Activated CD4-positive, alpha-beta T cell treated with anti-CD3 and anti-CD28 coated beads, Interleukin-2, amount 10 ng/mL, durations not matched to agents 7 days and 5 days (primary cell): Measurements from ENCODE around the gene LLGL2. TPM values are rescaled to one million over a fixed set of nuclear protein-coding genes. Genes with fewer than 3 reads are reported as not detected.

Experiments used
- CTCF ChIA-PET: fragments of 350-600 bp; sonication (Branson Sonifier 250); formaldehyde crosslinking; loops from one replicate; lab custom pipeline; 2021; ENCODE audit warnings: antibody characterized with exemption; lab: Charles Lee
- POLR2A ChIA-PET: fragments of 350-600 bp; sonication (Branson Sonifier 250); formaldehyde crosslinking; loops from one replicate; lab custom pipeline; 2021; ENCODE audit warnings: antibody characterized with exemption; lab: Charles Lee
- DNase-seq: peaks from one replicate; pipeline ENCODE4 v3.0.0-alpha.2; 2020
- H3K27ac Mint-ChIP-seq: one replicate; pipeline ENCODE4 v1.8.0; 2021; ENCODE audit warnings: mild to moderate bottlenecking, moderate library complexity, mixed read lengths
- H3K27me3 Mint-ChIP-seq: one replicate; pipeline ENCODE4 v1.8.0; 2021; ENCODE audit warnings: mixed read lengths
- H3K36me3 Mint-ChIP-seq: one replicate; pipeline ENCODE4 v1.8.0; 2021; ENCODE audit warnings: low read depth, mixed read lengths
- H3K4me1 Mint-ChIP-seq: one replicate; pipeline ENCODE4 v1.8.0; 2021; ENCODE audit warnings: mixed read lengths
- H3K4me3 Mint-ChIP-seq: one replicate; pipeline ENCODE4 v1.8.0; 2021; ENCODE audit warnings: mild to moderate bottlenecking, moderate library complexity, mixed read lengths
- H3K9me3 Mint-ChIP-seq: one replicate; pipeline ENCODE4 v1.8.0; 2021; ENCODE audit warnings: mixed read lengths
- total RNA-seq, 2 experiments: library from RNA; stranded (reverse); gene quantifications; one replicate each; pipeline ENCODE4 v1.2.3, GENCODE V29; 2021

LLGL2 gene
- total RNA-seq, 2 experiments from 2014 or later, result 17.8 to 24.2 TPM

- no peaks in the 10 kb centered on the region for H3K36me3 Mint-ChIP-seq
- no peaks in the 10 kb centered on the region for H3K27me3 Mint-ChIP-seq
- ChIA-PET CTCF (interaction anchor here (0.6 to 1.1 kb wide), 2 partner anchors 24 to 43 kb away, joined by 3 read pairs; no protein-coding TSS in a partner anchor), POLR2A (no interaction called here)
- H3K9me3 Mint-ChIP-seq, result no peaks in the 10 kb centered on the region
- H3K4me3 Mint-ChIP-seq, result no peak overlapping the region
- DNase-seq, result no peak
- H3K27ac Mint-ChIP-seq, result no peak overlapping the region
- H3K4me1 Mint-ChIP-seq, result peaks cover 13% of the 10 kb centered on the region
These were observed 14.7 kb downstream of the LLGL2 start for GRCh38 chr17:75539967-75540729.

GRCh38 chr17:75540923-75541503 is 15.5 kb downstream of the LLGL2 start:
- H3K27me3 Mint-ChIP-seq, result no peaks in the 10 kb centered on the region
- no peak overlapping the region for H3K27ac Mint-ChIP-seq
- POLR2A ChIA-PET, result no interaction called here
- DNase-seq, result no peak
- H3K9me3 Mint-ChIP-seq, result no peaks in the 10 kb centered on the region
- peaks cover 4% of the 10 kb centered on the region for H3K4me1 Mint-ChIP-seq
- no peak overlapping the region for H3K4me3 Mint-ChIP-seq
- no peaks in the 10 kb centered on the region for H3K36me3 Mint-ChIP-seq
- CTCF ChIA-PET, result interaction anchor here (1.1 kb wide), 1 partner anchor 24 kb away, joined by 3 read pairs; no protein-coding TSS in a partner anchor

- Mint-ChIP-seq H3K4me3 (no peak overlapping the region), H3K36me3 (no peaks in the 10 kb centered on the region), H3K27ac (peak overlapping the region; percentile 57), H3K27me3 (no peaks in the 10 kb centered on the region), H3K4me1 (no peaks in the 10 kb centered on the region), H3K9me3 (no peaks in the 10 kb centered on the region)
- ChIA-PET CTCF (interaction anchor here (1.1 to 1.6 kb wide), 4 partner anchors 11 to 63 kb away, joined by 3 to 4 read pairs (median 3); partner anchors contain the start of gene MYO15B), POLR2A (no interaction called here)
- DNase-seq, result no peak
These were observed 16.7 kb downstream of the LLGL2 start for GRCh38 chr17:75542229-75542628.

- DNase-seq, result no peak
- no peaks in the 10 kb centered on the region for H3K27me3 Mint-ChIP-seq
- POLR2A ChIA-PET, result no interaction called here
- no peaks in the 10 kb centered on the region for H3K9me3 Mint-ChIP-seq
- H3K4me1 Mint-ChIP-seq, result no peaks in the 10 kb centered on the region
- H3K4me3 Mint-ChIP-seq, result no peak overlapping the region
- H3K36me3 Mint-ChIP-seq, result no peaks in the 10 kb centered on the region
- CTCF ChIA-PET, result interaction anchor here (1.1 to 1.6 kb wide), 4 partner anchors 10 to 63 kb away, joined by 3 to 4 read pairs (median 3); partner anchors contain the start of gene MYO15B
- peak overlapping the region; percentile 19 for H3K27ac Mint-ChIP-seq
These were observed 17.3 kb downstream of the LLGL2 start for GRCh38 chr17:75542728-75543336.

GRCh38 chr17:75544250-75544649 is 18.8 kb downstream of the LLGL2 start:
- no peaks in the 10 kb centered on the region for H3K36me3 Mint-ChIP-seq
- peaks cover 2% of the 10 kb centered on the region for H3K4me1 Mint-ChIP-seq
- H3K4me3 Mint-ChIP-seq, result no peak overlapping the region
- no peaks in the 10 kb centered on the region for H3K27me3 Mint-ChIP-seq
- ChIA-PET CTCF (interaction anchor here (0.7 to 1.1 kb wide), 3 partner anchors 9 to 28 kb away, joined by 3 read pairs; partner anchors contain the start of gene TSEN54), POLR2A (no interaction called here)
- no peak overlapping the region for H3K27ac Mint-ChIP-seq
- no peaks in the 10 kb centered on the region for H3K9me3 Mint-ChIP-seq
- DNase-seq, result no peak

GRCh38 chr17:75546181-75546580 is 20.7 kb downstream of the LLGL2 start:
- no peak overlapping the region for H3K4me3 Mint-ChIP-seq
- no peaks in the 10 kb centered on the region for H3K36me3 Mint-ChIP-seq
- H3K4me1 Mint-ChIP-seq, result peaks cover 2% of the 10 kb centered on the region
- CTCF ChIA-PET, result no interaction called here
- H3K27me3 Mint-ChIP-seq, result no peaks in the 10 kb centered on the region
- H3K27ac Mint-ChIP-seq, result no peak overlapping the region
- H3K9me3 Mint-ChIP-seq, result no peaks in the 10 kb centered on the region
- POLR2A ChIA-PET, result no interaction called here
- DNase-seq, result no peak

GRCh38 chr17:75547091-75547490 is 21.6 kb downstream of the LLGL2 start:
- Mint-ChIP-seq H3K4me1 (peaks cover 2% of the 10 kb centered on the region), H3K4me3 (no peak overlapping the region), H3K9me3 (no peaks in the 10 kb centered on the region), H3K36me3 (no peaks in the 10 kb centered on the region), H3K27ac (no peak overlapping the region), H3K27me3 (no peaks in the 10 kb centered on the region)
- DNase-seq, result no peak
- CTCF ChIA-PET, result no interaction called here
- POLR2A ChIA-PET, result no interaction called here

GRCh38 chr17:75548813-75549212 is 23.3 kb downstream of the LLGL2 start:
- no peaks in the 10 kb centered on the region for H3K9me3 Mint-ChIP-seq
- no peaks in the 10 kb centered on the region for H3K36me3 Mint-ChIP-seq
- H3K4me1 Mint-ChIP-seq, result peaks cover 2% of the 10 kb centered on the region
- no peak overlapping the region for H3K4me3 Mint-ChIP-seq
- ChIA-PET POLR2A (interaction anchor here (0.7 kb wide), 1 partner anchor 14 kb away, joined by 3 read pairs; no protein-coding TSS in a partner anchor), CTCF (no interaction called here)
- DNase-seq, result no peak
- no peaks in the 10 kb centered on the region for H3K27me3 Mint-ChIP-seq
- H3K27ac Mint-ChIP-seq, result no peak overlapping the region

- no peaks in the 10 kb centered on the region for H3K27me3 Mint-ChIP-seq
- H3K9me3 Mint-ChIP-seq, result no peaks in the 10 kb centered on the region
- H3K36me3 Mint-ChIP-seq, result no peaks in the 10 kb centered on the region
- H3K27ac Mint-ChIP-seq, result no peak overlapping the region
- DNase-seq, result no peak
- H3K4me1 Mint-ChIP-seq, result peaks cover 2% of the 10 kb centered on the region
- ChIA-PET POLR2A (no interaction called here), CTCF (interaction anchor here (0.9 kb wide), 1 partner anchor 19 kb away, joined by 4 read pairs; no protein-coding TSS in a partner anchor)
- H3K4me3 Mint-ChIP-seq, result no peak overlapping the region
These were observed 24.0 kb downstream of the LLGL2 start for GRCh38 chr17:75549246-75550138.

- CTCF ChIA-PET, result interaction anchor here (0.9 to 1.3 kb wide), 2 partner anchors 18 to 70 kb away, joined by 4 to 5 read pairs; no protein-coding TSS in a partner anchor
These were observed 24.6 kb downstream of the LLGL2 start for GRCh38 chr17:75550139-75550465.

GRCh38 chr17:75551266-75551665 is 25.8 kb downstream of the LLGL2 start:
- no peaks in the 10 kb centered on the region for H3K27me3 Mint-ChIP-seq
- peaks cover 2% of the 10 kb centered on the region for H3K4me1 Mint-ChIP-seq
- ChIA-PET POLR2A (no interaction called here), CTCF (interaction anchor here (0.9 to 1.3 kb wide), 2 partner anchors 17 to 71 kb away, joined by 3 to 5 read pairs; no protein-coding TSS in a partner anchor)
- H3K36me3 Mint-ChIP-seq, result no peaks in the 10 kb centered on the region
- no peak overlapping the region for H3K4me3 Mint-ChIP-seq
- peak overlapping the region; percentile 42 for H3K27ac Mint-ChIP-seq
- no peaks in the 10 kb centered on the region for H3K9me3 Mint-ChIP-seq
- DNase-seq, result no peak

More at GRCh38 chr17:75550139-75550465, 24.6 kb downstream of the LLGL2 start:
- Mint-ChIP-seq H3K4me3 (no peak overlapping the region), H3K4me1 (peaks cover 2% of the 10 kb centered on the region), H3K9me3 (no peaks in the 10 kb centered on the region), H3K36me3 (no peaks in the 10 kb centered on the region), H3K27ac (no peak overlapping the region), H3K27me3 (no peaks in the 10 kb centered on the region)
- POLR2A ChIA-PET, result no interaction called here
- no peak for DNase-seq
